HepG2 (cell line): ENCODE data around the gene SLC5A5. TPM values are rescaled to one million over a fixed set of nuclear protein-coding genes. Genes with fewer than 3 reads are reported as not detected.

ENCODE experiments used
- ATAC-seq: fragments of 200-7000 bp; cut with Tn5 transposase; 3 replicates; pipeline ENCODE4 v1.9.1; 2020; ENCODE audit warnings: mild to moderate bottlenecking, moderate library complexity
- BruUV-seq: library from RNA; stranded (reverse); fragments of 400-500 nt; replicated peaks from 2 replicates; lab custom pipeline; 2021; lab: Mats Ljungman, UMichigan
- CTCF ChIA-PET: fragments of 300-600 bp; formaldehyde crosslinking; extraction: SDS; loops from one replicate; lab custom pipeline; 2021; ENCODE audit warnings: low total read pairs, inconsistent platforms, low intra/inter-chr PET ratio; lab: Yijun Ruan, JAX
- POLR2A ChIA-PET: fragments of 350-600 bp; sonication (Branson Sonifier 250); formaldehyde crosslinking; loops from one replicate; lab custom pipeline; 2020; ENCODE audit warnings: antibody characterized with exemption, inconsistent platforms; lab: Yijun Ruan, JAX
- DNase-seq: peaks from one replicate; pipeline ENCODE4 v3.0.0-alpha.2; 2015; ENCODE audit warnings: low spot score
- FAIRE-seq: peaks from 3 replicates; lab custom pipeline; 2011; peaks lifted over from hg19 to GRCh38; lab: Jason Lieb, UNC
- H2AFZ ChIP-seq: one replicate; pipeline ENCODE4 v1.6.1; 2011; ENCODE audit warnings: low read length, inconsistent platforms
- H3K27ac ChIP-seq: fragments of 300-600 bp; 3 replicates; pipeline ENCODE4 v1.8.0; 2011; ENCODE audit warnings: mixed run types, mild to moderate bottlenecking, mixed read lengths, low read length, inconsistent platforms; ENCODE audit not compliant: insufficient read depth; ENCODE audit errors: extremely low read length
- H3K27me3 ChIP-seq, 2 experiments: fragments of 200-600 bp in 1 of 2; 2 replicates in 1 of 2; 3 replicates in 1 of 2; pipeline versions ENCODE4 v1.6.0 to v1.8.0; 2011; ENCODE audit warnings: low read length in 2 of 2, mild to moderate bottlenecking in 2 of 2, moderate library complexity in 2 of 2, inconsistent platforms in 1 of 2; ENCODE audit not compliant: insufficient read depth in 2 of 2, control insufficient read depth in 1 of 2
- H3K36me3 ChIP-seq, 2 experiments: fragments of 200-600 bp in 1 of 2; replicated peaks in 1 of 2; 2 replicates in 1 of 2; 3 replicates in 1 of 2; pipeline versions ENCODE4 v1.5.1 to v1.8.0; 2011; ENCODE audit warnings: low read length in 2 of 2, inconsistent platforms in 1 of 2; ENCODE audit not compliant: insufficient read depth in 2 of 2, control insufficient read depth in 1 of 2
- H3K4me1 ChIP-seq: 2 replicates; pipeline ENCODE4 v1.5.1; 2012; ENCODE audit warnings: low read length, inconsistent platforms; ENCODE audit not compliant: insufficient read depth
- H3K4me2 ChIP-seq: 2 replicates; pipeline ENCODE4 v1.6.0; 2011; ENCODE audit warnings: low read depth, low read length, inconsistent platforms
- H3K4me3 ChIP-seq, 3 experiments: fragments of 200-600 bp in 1 of 3; sonication (generic), shearing (Covaris generic) in 1 of 3; replicated peaks in 1 of 3; 2 replicates each; pipeline ENCODE4 v1.5.1; 2011 to 2016; ENCODE audit warnings: low read length in 3 of 3, inconsistent platforms in 2 of 3, low read depth in 2 of 3, mild to moderate bottlenecking in 2 of 3, control low read depth in 1 of 3, mixed read lengths in 1 of 3; ENCODE audit not compliant: insufficient read depth in 1 of 3
- H3K79me2 ChIP-seq: one replicate; pipeline ENCODE4 v1.6.1; 2011; ENCODE audit warnings: low read length, inconsistent platforms; ENCODE audit not compliant: insufficient read depth
- H3K9ac ChIP-seq: 2 replicates; pipeline ENCODE4 v1.6.0; 2011; ENCODE audit warnings: mild to moderate bottlenecking, low read depth, low read length, inconsistent platforms; ENCODE audit not compliant: insufficient read depth
- H3K9me3 ChIP-seq: 2 replicates; pipeline ENCODE4 v1.5.1; 2012; ENCODE audit warnings: mild to moderate bottlenecking, low read length
- H4K20me1 ChIP-seq: 2 replicates; pipeline ENCODE4 v1.6.0; 2011; ENCODE audit warnings: inconsistent platforms, mild to moderate bottlenecking, low read length, moderate library complexity; ENCODE audit not compliant: insufficient read depth
- KAT7 ChIP-seq: IDR thresholded peaks from 2 replicates; pipeline ENCODE4 v1.6.1; 2018; ENCODE audit warnings: borderline replicate concordance, missing compliant biosample characterization
- PATZ1 ChIP-seq: sonication (generic); formaldehyde crosslinking; IDR thresholded peaks from 2 replicates; pipeline ENCODE4 v1.4.0; 2020; ENCODE audit warnings: missing genetic modification reagents
- UBTF ChIP-seq: sonication (generic); formaldehyde crosslinking; IDR thresholded peaks from 2 replicates; pipeline ENCODE4 v1.4.0; 2020; ENCODE audit warnings: mild to moderate bottlenecking, missing genetic modification reagents
- ZBTB21 ChIP-seq: sonication (generic); formaldehyde crosslinking; IDR thresholded peaks from 2 replicates; pipeline ENCODE4 v1.4.0; 2020; ENCODE audit warnings: missing genetic modification reagents
- ZNF280B ChIP-seq: sonication (generic); formaldehyde crosslinking; IDR thresholded peaks from 2 replicates; pipeline ENCODE4 v1.5.0; 2020; ENCODE audit warnings: missing genetic modification reagents, mild to moderate bottlenecking, borderline replicate concordance
- WGBS: methylation state at CpG from one replicate; pipeline ENCODE4 v1.1.6; 2017; ENCODE audit warnings: low lambda C conversion rate; 5-methylcytosine and 5-hydroxymethylcytosine counted together
- in situ Hi-C: cut with HindIII; loops from 2 replicates; pipeline ENCODE4 v1.10.0; 2017; ENCODE audit warnings: low pct_unique_long_range_greater_than_20kb; ENCODE audit not compliant: extremely low pct_ligation_motif_present
- intact Hi-C: fragments of 100-400 bp; cut with micrococcal nuclease; formaldehyde crosslinking; loops from one replicate; pipeline ENCODE4 v1.10.0; 2022; ENCODE audit not compliant: unreplicated experiment
- polyA plus RNA-seq, 8 experiments: library from polyadenylated mRNA; depleted of rRNA in 3 of 8; stranded (reverse) in 7 of 8; unstranded in 1 of 8; fragments of >200 nt; fragmentation: Illumina TruSeq in 4 of 8; extraction: Trizol in 4 of 8; gene quantifications; 2 replicates each; pipeline versions ENCODE4 v1.2.1 to v1.2.3, GENCODE V29; 2011 to 2016; ENCODE audit warnings: low read depth in 4 of 8, missing spikeins in 1 of 8, mixed read lengths in 1 of 8; ENCODE audit not compliant: insufficient read depth in 1 of 8
- total RNA-seq, 5 experiments: library from RNA; depleted of rRNA; stranded (reverse); fragments of >200 nt; fragmentation: Illumina TruSeq; extraction: Trizol; gene quantifications; 2 replicates each; pipeline ENCODE4 v1.2.3, GENCODE V29; 2016; ENCODE audit warnings: low read depth in 1 of 5
- TF ChIP-seq, protein P1 (sequence below): sonication (generic); formaldehyde crosslinking; IDR thresholded peaks from 2 replicates; pipeline ENCODE4 v1.4.0; 2020; ENCODE audit warnings: missing genetic modification reagents
- TF ChIP-seq, protein P2 (sequence below): sonication (generic); formaldehyde crosslinking; IDR thresholded peaks from 2 replicates; pipeline ENCODE4 v1.9.0; 2022; ENCODE audit warnings: missing genetic modification reagents, mild to moderate bottlenecking, borderline replicate concordance

SLC5A5 gene
- total and polyA plus RNA-seq, 2 of the 13 experiments (the other 11 are each of a cell fraction or from before 2014, with no cell fraction given): not detected

DNA sequence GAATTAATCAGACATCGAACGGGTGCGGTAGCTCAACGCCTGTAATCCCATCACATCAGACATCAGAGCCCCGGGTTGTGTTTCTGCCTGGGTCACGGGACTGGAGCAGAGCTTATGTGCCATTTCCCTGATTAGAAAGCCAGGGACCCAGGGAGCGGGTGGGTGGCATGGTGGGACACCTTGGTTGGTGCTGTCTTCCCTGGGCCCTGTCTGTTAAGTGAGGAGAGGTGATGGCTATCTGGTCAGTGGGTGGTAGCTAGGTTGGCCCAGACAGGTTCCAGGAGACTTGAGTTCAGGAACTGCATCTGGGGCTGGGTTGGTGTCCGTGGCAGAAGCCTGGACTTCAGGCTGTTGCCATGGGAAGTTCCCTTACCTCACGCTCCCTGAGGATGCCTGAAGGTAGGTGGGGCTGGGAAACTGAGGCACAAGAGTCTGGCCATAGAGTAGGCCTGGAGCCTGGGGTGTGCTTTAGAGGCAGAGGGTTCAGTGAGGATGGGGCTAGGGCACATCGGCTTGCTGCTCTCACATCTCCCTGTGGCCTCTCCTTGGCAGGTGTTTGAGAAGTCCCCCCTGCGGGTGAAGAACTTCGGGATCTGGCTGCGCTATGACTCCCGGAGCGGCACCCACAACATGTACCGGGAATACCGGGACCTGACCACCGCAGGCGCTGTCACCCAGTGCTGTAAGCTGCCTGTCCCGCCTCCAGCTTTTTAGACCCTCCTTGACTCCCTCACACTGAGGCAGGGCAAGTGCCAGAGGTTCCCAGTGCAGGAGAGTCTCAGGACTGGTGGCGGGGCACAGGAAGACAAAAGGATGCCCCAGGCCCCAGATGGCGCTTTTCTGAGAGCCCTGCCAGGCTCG, 10.0 kb upstream of the SLC5A5 start:
- in situ Hi-C loops: no loop called here
- no TSS peak for BruUV-seq
- no peak for TF ChIP-seq KAT7 (CRISPR knock-in tag)
- TF ChIP-seq, protein P1, sequence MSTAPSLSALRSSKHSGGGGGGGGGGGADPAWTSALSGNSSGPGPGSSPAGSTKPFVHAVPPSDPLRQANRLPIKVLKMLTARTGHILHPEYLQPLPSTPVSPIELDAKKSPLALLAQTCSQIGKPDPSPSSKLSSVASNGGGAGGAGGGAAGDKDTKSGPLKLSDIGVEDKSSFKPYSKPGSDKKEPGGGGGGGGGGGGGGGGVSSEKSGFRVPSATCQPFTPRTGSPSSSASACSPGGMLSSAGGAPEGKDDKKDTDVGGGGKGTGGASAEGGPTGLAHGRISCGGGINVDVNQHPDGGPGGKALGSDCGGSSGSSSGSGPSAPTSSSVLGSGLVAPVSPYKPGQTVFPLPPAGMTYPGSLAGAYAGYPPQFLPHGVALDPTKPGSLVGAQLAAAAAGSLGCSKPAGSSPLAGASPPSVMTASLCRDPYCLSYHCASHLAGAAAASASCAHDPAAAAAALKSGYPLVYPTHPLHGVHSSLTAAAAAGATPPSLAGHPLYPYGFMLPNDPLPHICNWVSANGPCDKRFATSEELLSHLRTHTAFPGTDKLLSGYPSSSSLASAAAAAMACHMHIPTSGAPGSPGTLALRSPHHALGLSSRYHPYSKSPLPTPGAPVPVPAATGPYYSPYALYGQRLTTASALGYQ (CRISPR knock-in tag): no peak
- TF ChIP-seq PATZ1 (CRISPR knock-in tag): no peak
- TF ChIP-seq, protein P2, sequence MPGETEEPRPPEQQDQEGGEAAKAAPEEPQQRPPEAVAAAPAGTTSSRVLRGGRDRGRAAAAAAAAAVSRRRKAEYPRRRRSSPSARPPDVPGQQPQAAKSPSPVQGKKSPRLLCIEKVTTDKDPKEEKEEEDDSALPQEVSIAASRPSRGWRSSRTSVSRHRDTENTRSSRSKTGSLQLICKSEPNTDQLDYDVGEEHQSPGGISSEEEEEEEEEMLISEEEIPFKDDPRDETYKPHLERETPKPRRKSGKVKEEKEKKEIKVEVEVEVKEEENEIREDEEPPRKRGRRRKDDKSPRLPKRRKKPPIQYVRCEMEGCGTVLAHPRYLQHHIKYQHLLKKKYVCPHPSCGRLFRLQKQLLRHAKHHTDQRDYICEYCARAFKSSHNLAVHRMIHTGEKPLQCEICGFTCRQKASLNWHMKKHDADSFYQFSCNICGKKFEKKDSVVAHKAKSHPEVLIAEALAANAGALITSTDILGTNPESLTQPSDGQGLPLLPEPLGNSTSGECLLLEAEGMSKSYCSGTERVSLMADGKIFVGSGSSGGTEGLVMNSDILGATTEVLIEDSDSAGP (CRISPR knock-in tag): 0 out of 2 replicates have a peak, but pooled peaks have one; percentile 6
- TF ChIP-seq ZBTB21 (CRISPR knock-in tag): no peak
- TF ChIP-seq ZNF280B (CRISPR knock-in tag): 0 out of 2 replicates have a peak, but pooled peaks have one; percentile 25
- TF ChIP-seq UBTF: 0 out of 2 replicates have a peak, but pooled peaks have one; percentile 7

More for the DNA sequence above, 10.0 kb upstream of the SLC5A5 start:
- no peak for DNase-seq
- Histone ChIP-seq H3K9ac (peak overlapping the region; percentile 99), H3K27me3 (no peaks in the 10 kb centered on the region; a peak in 1 of 5 replicates), H3K4me3 (peak overlapping the region; percentile 91 to 97 (median 96)), H3K36me3 (peaks cover 14 to 33% of the 10 kb centered on the region in 2 experiments), H3K4me2 (peak overlapping the region; percentile 82), H3K4me1 (peaks cover 35% of the 10 kb centered on the region), H4K20me1 (peaks cover 55% of the 10 kb centered on the region), H3K79me2 (peaks cover 27% of the 10 kb centered on the region), H3K9me3 (no peaks in the 10 kb centered on the region), H3K27ac (peak overlapping the region; percentile 82), H2AFZ (no peak overlapping the region)
- ChIA-PET CTCF (no interaction called here), POLR2A (interaction anchor here (1.2 to 1.6 kb wide), 3 partner anchors 15 to 256 kb away, joined by 3 to 4 read pairs (median 3); no protein-coding TSS in a partner anchor)
- FAIRE-seq: no peak
- WGBS: 72% methylated on average over 8 of the region's 23 CpGs
- ATAC-seq: no peak
- intact Hi-C loops: no loop called here
